T-helper 2 cell treated with Interferon-gamma antibody and Interleukin-4, amounts not matched to agents 5 μg/mL and 100 μg/mL, for 36 hours (primary cell): ENCODE data around the gene BTG4.
A peak's percentile ranks its signal among the peaks of the same experiment; 100 is the strongest.

ENCODE experiments used
- DNase-seq: peaks from one replicate; pipeline ENCODE4 v3.0.0; 2021; ENCODE audit warnings: low spot score
- H3K27ac Mint-ChIP-seq: one replicate; pipeline ENCODE4 v1.8.0; 2021; ENCODE audit warnings: mild to moderate bottlenecking, mixed read lengths
- H3K27me3 Mint-ChIP-seq: one replicate; pipeline ENCODE4 v1.8.0; 2021; ENCODE audit warnings: low read depth, mixed read lengths
- H3K36me3 Mint-ChIP-seq: one replicate; pipeline ENCODE4 v1.8.0; 2021; ENCODE audit warnings: low read depth, mixed read lengths
- H3K4me1 Mint-ChIP-seq: one replicate; pipeline ENCODE4 v1.8.0; 2021; ENCODE audit warnings: low read depth, mixed read lengths
- H3K4me3 Mint-ChIP-seq: one replicate; pipeline ENCODE4 v1.8.0; 2022; ENCODE audit warnings: mild to moderate bottlenecking, moderate library complexity, mixed read lengths
- H3K9me3 Mint-ChIP-seq: one replicate; pipeline ENCODE4 v1.8.0; 2021; ENCODE audit warnings: mixed read lengths

The BTG4 gene

GRCh38 chr11:111512296-111513239, at the start of gene BTG4:
TSS of gene BTG4 (minus strand) at chr11:111512386. CDS start at chr11:111498776, 13,610 bp downstream.
- DNase-seq = peak; percentile 21
- Mint-ChIP-seq H3K9me3 (no peaks in the 10 kb centered on the region), H3K4me1 (peaks cover 5% of the 10 kb centered on the region), H3K4me3 (peak within 1 kb of the TSS; percentile 63), H3K36me3 (no peaks in the 10 kb centered on the region), H3K27ac (no peak within 1 kb of the TSS), H3K27me3 (peaks cover 50% of the 10 kb centered on the region)

GRCh38 chr11:111561791-111562325, 49.7 kb upstream of the BTG4 start:
- Mint-ChIP-seq H3K27me3 (no peaks in the 10 kb centered on the region), H3K4me1 (no peaks in the 10 kb centered on the region), H3K27ac (no peak overlapping the region), H3K4me3 (no peak overlapping the region), H3K36me3 (no peaks in the 10 kb centered on the region), H3K9me3 (no peaks in the 10 kb centered on the region)
- no peak for DNase-seq

DNA sequence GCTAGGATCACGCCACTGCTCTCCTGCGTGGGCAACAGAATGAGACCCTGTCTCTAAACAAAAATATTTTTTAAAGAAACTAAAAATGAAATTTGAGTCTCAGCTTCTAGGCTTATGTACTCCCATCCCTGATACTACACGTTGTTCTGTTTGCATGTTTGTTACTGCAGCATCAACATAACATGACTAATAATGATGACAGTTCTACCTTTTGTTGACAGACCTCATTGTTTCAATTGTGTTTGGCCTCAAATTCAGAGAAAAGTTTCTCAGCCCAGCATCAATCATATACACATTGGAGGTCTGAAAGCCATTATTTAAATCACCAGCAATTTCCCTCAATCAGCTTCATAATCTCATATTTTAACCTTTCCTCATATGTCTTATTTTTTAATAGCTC, 49.1 kb upstream of the BTG4 start:
- Mint-ChIP-seq H3K27me3 (no peaks in the 10 kb centered on the region), H3K27ac (no peak overlapping the region), H3K36me3 (no peaks in the 10 kb centered on the region), H3K4me3 (no peak overlapping the region), H3K9me3 (no peaks in the 10 kb centered on the region), H3K4me1 (no peaks in the 10 kb centered on the region)
- no peak for DNase-seq

DNA sequence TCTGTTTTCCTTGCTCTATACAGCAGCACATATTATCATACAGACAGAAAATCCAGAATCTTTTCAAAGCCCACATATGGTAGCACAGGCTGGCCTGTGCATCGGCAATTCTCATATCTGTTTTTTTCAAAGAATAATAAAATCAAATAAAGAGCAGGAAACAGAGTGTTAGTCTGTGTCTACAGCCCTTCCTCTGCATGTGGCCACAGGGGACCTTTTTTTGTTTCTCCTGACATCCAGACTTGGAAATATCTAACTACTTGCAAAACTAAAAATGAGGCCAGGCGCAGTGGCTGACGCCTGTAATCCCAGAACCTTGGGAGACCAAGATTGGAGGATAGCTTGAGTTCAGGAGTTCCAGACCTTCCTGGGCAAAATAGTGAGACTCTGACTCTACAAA, 48.6 kb upstream of the BTG4 start:
- no peaks in the 10 kb centered on the region for H3K9me3 Mint-ChIP-seq
- no peak overlapping the region for H3K4me3 Mint-ChIP-seq
- no peaks in the 10 kb centered on the region for H3K36me3 Mint-ChIP-seq
- no peaks in the 10 kb centered on the region for H3K4me1 Mint-ChIP-seq
- H3K27me3 Mint-ChIP-seq = no peaks in the 10 kb centered on the region
- no peak for DNase-seq
- no peak overlapping the region for H3K27ac Mint-ChIP-seq

DNA sequence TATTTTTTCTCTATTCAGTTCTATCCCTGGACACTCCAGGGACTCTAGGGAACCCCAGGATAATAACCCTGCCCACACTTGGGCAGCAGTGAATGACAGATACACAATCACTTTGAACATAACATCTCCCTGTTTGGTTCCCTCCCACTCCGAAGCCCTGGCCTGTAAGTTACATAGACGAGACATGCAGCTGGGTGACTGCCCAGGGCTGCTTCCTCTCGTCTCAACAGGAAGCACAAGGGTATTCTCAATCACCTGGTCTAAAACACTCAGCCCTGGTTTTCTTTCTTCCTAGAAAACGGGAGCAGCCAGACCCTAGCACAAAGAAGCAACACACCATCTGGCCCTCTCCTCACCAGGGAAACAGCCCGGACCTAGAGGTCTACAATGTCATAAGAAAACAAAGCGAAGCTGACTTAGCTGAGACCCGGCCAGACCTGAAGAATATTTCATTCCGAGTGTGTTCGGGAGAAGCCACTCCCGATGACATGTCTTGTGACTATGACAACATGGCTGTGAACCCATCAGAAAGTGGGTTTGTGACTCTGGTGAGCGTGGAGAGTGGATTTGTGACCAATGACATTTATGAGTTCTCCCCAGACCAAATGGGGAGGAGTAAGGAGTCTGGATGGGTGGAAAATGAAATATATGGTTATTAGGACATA, 47.7 kb upstream of the BTG4 start:
- H3K4me1 Mint-ChIP-seq = no peaks in the 10 kb centered on the region
- no peaks in the 10 kb centered on the region for H3K9me3 Mint-ChIP-seq
- H3K36me3 Mint-ChIP-seq = no peaks in the 10 kb centered on the region
- DNase-seq = no peak
- peaks cover 6% of the 10 kb centered on the region for H3K27me3 Mint-ChIP-seq
- H3K27ac Mint-ChIP-seq = no peak overlapping the region
- no peak overlapping the region for H3K4me3 Mint-ChIP-seq

DNA sequence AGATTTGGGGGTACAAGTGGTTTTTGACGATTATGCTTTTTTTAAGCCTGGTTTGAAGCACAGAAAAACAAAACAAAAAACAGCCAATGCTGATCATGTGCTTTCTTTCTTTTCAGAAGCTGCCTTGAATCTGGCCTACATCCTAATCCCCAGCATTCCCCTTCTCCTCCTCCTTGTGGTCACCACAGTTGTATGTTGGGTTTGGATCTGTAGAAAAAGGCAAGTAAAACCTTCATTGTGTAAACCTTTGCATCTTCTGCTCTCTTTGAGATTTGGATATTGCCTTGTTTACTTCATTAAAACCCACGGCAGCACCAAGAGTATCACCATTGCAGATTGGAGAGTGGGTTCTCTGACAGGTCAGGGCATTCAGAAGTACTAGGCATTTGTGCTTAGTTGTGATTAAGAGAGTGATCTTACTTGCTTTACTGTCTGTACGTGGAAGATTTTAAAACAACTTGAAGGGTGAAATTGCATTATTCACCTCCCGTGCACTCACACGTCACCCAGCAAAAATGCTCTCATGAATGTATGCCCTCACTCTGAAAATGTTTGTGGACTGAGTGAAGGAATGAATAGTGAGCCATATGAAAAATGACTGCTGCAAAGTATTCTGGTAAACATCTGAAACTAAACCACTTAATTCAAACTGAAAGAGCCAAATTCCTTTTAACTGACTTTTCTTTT, 45.4 kb upstream of the BTG4 start:
- no peak for DNase-seq
- Mint-ChIP-seq H3K4me3 (no peak overlapping the region), H3K27me3 (peaks cover 11% of the 10 kb centered on the region), H3K9me3 (no peaks in the 10 kb centered on the region), H3K27ac (no peak overlapping the region), H3K36me3 (no peaks in the 10 kb centered on the region), H3K4me1 (no peaks in the 10 kb centered on the region)

- H3K27me3 Mint-ChIP-seq = peaks cover 21% of the 10 kb centered on the region
- no peaks in the 10 kb centered on the region for H3K4me1 Mint-ChIP-seq
- DNase-seq = no peak
- H3K27ac Mint-ChIP-seq = no peak overlapping the region
- H3K9me3 Mint-ChIP-seq = no peaks in the 10 kb centered on the region
- H3K36me3 Mint-ChIP-seq = no peaks in the 10 kb centered on the region
- no peak overlapping the region for H3K4me3 Mint-ChIP-seq
These were observed 43.1 kb upstream of the BTG4 start for GRCh38 chr11:111555255-111555654.

DNA sequence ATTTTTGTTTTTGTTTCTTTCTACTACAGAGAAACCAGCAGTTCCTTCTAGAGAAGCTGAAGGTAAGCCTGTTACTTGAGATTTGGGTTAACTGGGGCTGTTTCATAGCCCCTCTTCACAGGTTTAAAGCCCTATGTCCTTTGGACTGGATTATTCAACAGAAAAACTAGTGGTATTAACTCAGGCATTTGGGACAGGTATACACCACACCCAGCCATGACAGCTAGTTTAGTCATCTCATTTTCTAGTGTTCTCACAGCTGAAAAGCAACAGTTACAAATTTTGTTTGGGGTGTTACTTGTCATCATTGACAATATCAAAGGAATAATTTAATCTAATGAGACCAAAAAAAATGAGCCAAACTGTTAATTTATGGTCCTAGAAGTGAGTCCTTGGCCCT, 42.3 kb upstream of the BTG4 start:
- Mint-ChIP-seq H3K4me3 (no peak overlapping the region), H3K36me3 (no peaks in the 10 kb centered on the region), H3K4me1 (no peaks in the 10 kb centered on the region), H3K27me3 (peaks cover 25% of the 10 kb centered on the region), H3K27ac (no peak overlapping the region), H3K9me3 (no peaks in the 10 kb centered on the region)
- no peak for DNase-seq

DNA sequence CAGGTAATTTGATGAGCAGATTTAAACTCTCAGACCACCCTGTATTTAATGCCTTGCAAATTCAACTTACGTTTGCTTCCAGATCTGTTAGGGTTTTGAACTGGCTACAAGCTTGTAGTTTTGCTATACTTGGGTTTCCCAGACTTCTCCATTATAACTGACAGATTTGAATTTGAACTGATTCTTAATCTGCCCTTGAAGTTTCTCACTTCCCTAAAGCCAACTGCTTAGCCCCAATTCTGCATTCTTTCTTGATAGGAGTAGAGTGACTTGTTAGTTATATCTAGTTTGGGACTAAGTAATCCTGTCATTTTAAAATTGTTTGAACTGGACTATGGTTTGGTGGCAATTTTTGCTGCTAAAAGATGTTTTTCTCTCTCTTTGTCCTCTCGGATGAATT, 38.1 kb upstream of the BTG4 start:
- Mint-ChIP-seq H3K27me3 (peaks cover 32% of the 10 kb centered on the region), H3K36me3 (no peaks in the 10 kb centered on the region), H3K4me1 (no peaks in the 10 kb centered on the region)

DNA sequence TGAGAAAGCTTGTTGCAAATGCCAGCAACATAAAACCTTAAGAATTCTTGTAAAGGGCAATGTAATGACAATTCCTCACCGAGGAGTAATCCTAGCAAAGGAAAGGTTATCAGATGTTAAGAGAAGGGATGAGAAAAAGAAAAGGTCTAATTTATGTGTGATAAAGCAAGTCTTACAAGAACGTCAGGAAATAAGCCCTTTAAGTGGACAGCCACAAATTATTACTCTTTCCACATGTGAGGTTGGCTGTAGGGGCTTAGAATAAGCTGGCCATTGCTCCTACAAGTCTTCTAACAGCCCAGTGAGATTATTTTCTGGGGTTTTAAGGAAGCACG, 37.6 kb upstream of the BTG4 start:
- no peak for DNase-seq
- H3K27me3 Mint-ChIP-seq = peaks cover 28% of the 10 kb centered on the region
- H3K4me3 Mint-ChIP-seq = no peak overlapping the region
- H3K9me3 Mint-ChIP-seq = no peaks in the 10 kb centered on the region
- H3K36me3 Mint-ChIP-seq = no peaks in the 10 kb centered on the region
- H3K27ac Mint-ChIP-seq = no peak overlapping the region
- H3K4me1 Mint-ChIP-seq = no peaks in the 10 kb centered on the region

More for the DNA sequence above, 38.1 kb upstream of the BTG4 start:
- no peak overlapping the region for H3K27ac Mint-ChIP-seq
- no peak for DNase-seq
- H3K4me3 Mint-ChIP-seq = no peak overlapping the region
- no peaks in the 10 kb centered on the region for H3K9me3 Mint-ChIP-seq

DNA sequence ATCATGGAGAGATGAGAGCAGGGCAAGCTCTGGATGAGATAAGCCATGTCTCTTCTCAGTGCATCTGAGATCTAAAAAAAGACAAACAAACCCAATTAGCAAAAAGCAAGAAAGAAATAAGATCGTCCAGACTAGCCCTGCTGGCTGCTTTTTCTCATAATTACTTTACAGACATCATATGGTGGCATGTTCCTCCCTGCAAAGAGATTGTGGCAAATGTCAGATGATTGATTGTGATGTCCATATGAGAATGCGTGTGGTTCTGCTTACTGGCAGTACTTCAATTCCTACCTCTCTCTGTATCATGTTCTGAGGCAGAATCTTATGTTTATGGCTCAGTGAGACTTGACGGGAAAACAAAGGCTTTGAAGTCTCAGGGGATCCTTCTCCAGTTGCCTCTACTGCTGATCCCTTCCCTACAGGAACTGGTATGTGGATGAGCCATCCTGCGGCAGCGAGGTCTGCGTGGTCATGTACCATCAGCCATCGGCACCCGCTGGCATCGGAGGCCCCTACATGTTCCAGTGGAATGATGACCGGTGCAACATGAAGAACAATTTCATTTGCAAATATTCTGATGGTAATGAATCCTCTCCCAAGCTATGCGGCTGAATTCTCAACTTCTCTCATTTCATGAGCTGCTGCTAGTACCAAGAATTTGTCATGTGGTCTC, 37.1 kb upstream of the BTG4 start:
- no peak overlapping the region for H3K27ac Mint-ChIP-seq
- H3K27me3 Mint-ChIP-seq = peaks cover 32% of the 10 kb centered on the region
- no peak for DNase-seq
- no peaks in the 10 kb centered on the region for H3K4me1 Mint-ChIP-seq
- no peaks in the 10 kb centered on the region for H3K9me3 Mint-ChIP-seq
- no peaks in the 10 kb centered on the region for H3K36me3 Mint-ChIP-seq
- H3K4me3 Mint-ChIP-seq = no peak overlapping the region

DNA sequence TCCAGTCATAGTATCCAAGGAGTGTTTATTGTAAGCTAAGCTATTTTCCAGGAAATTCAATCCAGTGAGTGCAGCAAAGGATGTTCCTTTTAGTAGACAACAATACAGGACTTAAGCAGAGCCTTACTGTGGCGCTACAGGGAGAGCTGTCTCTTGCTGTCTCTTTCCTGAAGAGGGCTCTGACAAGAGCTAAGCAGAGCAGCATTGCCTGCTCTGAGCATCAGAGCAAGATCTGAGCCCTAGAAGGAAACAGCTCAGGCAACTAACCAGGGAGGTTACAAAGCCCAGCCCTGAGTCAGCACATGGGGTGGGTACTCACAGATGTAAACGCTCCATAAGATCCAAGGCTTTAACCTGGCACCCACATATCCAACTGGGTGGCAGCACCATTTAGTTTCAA, 36.3 kb upstream of the BTG4 start:
- Mint-ChIP-seq H3K27ac (no peak overlapping the region), H3K9me3 (no peaks in the 10 kb centered on the region), H3K27me3 (peaks cover 36% of the 10 kb centered on the region), H3K4me1 (no peaks in the 10 kb centered on the region), H3K36me3 (no peaks in the 10 kb centered on the region), H3K4me3 (no peak overlapping the region)
- no peak for DNase-seq

DNA sequence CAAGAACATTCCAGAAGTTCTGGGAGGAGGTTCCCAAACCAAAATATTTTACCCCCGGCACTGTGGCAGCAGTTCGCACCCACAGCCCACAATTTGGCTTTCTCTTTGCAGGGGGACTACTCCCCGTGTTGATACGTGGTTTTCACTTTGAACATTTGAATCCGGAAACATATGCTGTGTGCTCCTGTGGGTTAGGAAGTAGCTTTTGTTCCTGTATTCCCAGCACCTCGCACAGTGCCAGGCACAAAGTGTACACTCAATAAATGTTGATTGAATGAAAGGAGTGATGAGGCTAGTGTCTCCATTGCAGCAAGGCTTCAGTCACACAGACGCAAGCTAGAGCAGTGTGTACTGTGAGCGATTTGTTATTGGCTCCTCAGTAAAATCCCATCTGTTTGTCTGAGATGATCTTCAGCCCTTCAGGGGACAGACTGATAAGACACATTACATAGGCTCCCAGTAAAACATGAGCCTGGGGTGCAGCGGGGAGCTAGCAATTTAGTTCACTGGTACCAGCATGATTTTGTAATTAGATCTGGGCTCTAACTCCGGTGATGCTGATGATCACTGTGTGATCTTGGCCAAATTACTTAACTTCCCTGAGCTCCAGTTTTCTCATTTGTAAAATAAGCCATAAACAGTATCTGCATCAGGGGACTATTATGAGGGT, 30.6 kb upstream of the BTG4 start:
- Mint-ChIP-seq H3K27ac (no peak overlapping the region), H3K4me1 (peaks cover 22% of the 10 kb centered on the region), H3K36me3 (no peaks in the 10 kb centered on the region), H3K27me3 (peaks cover 59% of the 10 kb centered on the region), H3K9me3 (peaks cover 5% of the 10 kb centered on the region), H3K4me3 (no peak overlapping the region)
- no peak for DNase-seq
